Body of pancreas (tissue), 4 donors: ENCODE results near the gene EMILIN3. TPM values are rescaled to one million over a fixed set of nuclear protein-coding genes. Genes with fewer than 3 reads are reported as not detected.

Experiments
- ATAC-seq: fragments of 150-250 bp; one replicate; pipeline ENCODE4 v1.9.1; 2016
- DNase-seq, 4 donors: peaks; one replicate each; pipeline ENCODE4 v3.0.0-alpha.2; 2019
- H3K27ac ChIP-seq, 4 donors: fragments of 200-600 bp; sonication (generic); 1 replicate in 3 of 4; 2 replicates in 1 of 4; pipeline versions ENCODE4 v1.5.1 to v1.6.1; 2016 to 2019; ENCODE audit warnings: mild to moderate bottlenecking in 1 of 4, mixed read lengths in 1 of 4, moderate library complexity in 1 of 4
- H3K27me3 ChIP-seq, 2 donors: fragments of 200-600 bp; sonication (generic); one replicate each; pipeline ENCODE4 v1.6.0; 2016; ENCODE audit warnings: mild to moderate bottlenecking in 1 of 2
- H3K36me3 ChIP-seq, 2 donors: fragments of 200-600 bp; sonication (generic); replicated peaks in 1 of 2; 2 replicates each; pipeline ENCODE4 v1.5.1; 2016; ENCODE audit warnings: low read depth in 2 of 2; ENCODE audit not compliant: insufficient read depth in 1 of 2
- H3K4me1 ChIP-seq: fragments of 200-600 bp; sonication (generic); one replicate; pipeline ENCODE4 v1.6.0; 2016
- H3K4me3 ChIP-seq, 2 donors: fragments of 200-600 bp; sonication (generic); 1 replicate in 1 of 2; 2 replicates in 1 of 2; pipeline ENCODE4 v1.5.1; 2016 to 2019
- H3K9me3 ChIP-seq, 3 donors: fragments of 200-600 bp; sonication (generic); 1 replicate in 2 of 3; 2 replicates in 1 of 3; pipeline ENCODE4 v1.5.1; 2016
- CTCF ChIP-seq, 7 experiments: fragments of 450-650 bp in 4 of 7; fragments of 200-600 bp in 3 of 7; sonication (generic) in 3 of 7; IDR thresholded peaks; one replicate each; pipeline ENCODE4 v1.5.1; 2016 to 2019; ENCODE audit warnings: antibody characterized with exemption in 7 of 7
- POLR2A ChIP-seq, 3 donors: fragments of 450-650 bp; IDR thresholded peaks; one replicate each; pipeline ENCODE4 v1.6.1; 2016; ENCODE audit warnings: antibody characterized with exemption in 3 of 3, mild to moderate bottlenecking in 2 of 3
- WGBS, 2 donors: methylation state at CpG; one replicate each; pipeline ENCODE4 v1.1.5; 2017; 5-methylcytosine and 5-hydroxymethylcytosine counted together
- intact Hi-C: fragments of 100-400 bp; cut with DNase I; formaldehyde crosslinking; loops from one replicate; pipeline ENCODE4 v1.15.1; 2023
- total RNA-seq, 2 donors: library from RNA; depleted of rRNA; stranded (reverse); fragments of >200 nt; gene quantifications; one replicate each; pipeline ENCODE4 v1.1.0, GENCODE V29; 2016

EMILIN3 gene
- total RNA-seq, 2 donors from 2014 or later, result 0.26 TPM; not detected in 1

GRCh38 chr20:41330343-41330720 is 36.3 kb downstream of the EMILIN3 start:
- peaks cover 12% of the 10 kb centered on the region for H3K4me1 ChIP-seq
- no peak for TF ChIP-seq CTCF (IDR thresholded peaks at IDR 0.05)
- no peak for TF ChIP-seq POLR2A (IDR thresholded peaks at IDR 0.05)
- no peak overlapping the region for H3K27ac ChIP-seq
- WGBS, 2 donors, result 72 to 95% methylated on average over 5 of the region's 5 CpGs
- intact Hi-C loops, result no loop called here
- DNase-seq, result no peak
- H3K9me3 ChIP-seq, result no peaks in the 10 kb centered on the region
- H3K4me3 ChIP-seq, result no peak overlapping the region
- no peaks in the 10 kb centered on the region for H3K27me3 ChIP-seq
- H3K36me3 ChIP-seq, result no peaks in the 10 kb centered on the region
- ATAC-seq, result no peak

- 48 to 49% methylated on average over 14 of the region's 14 CpGs for WGBS, 2 donors
- no peaks in the 10 kb centered on the region for H3K9me3 ChIP-seq
- intact Hi-C loops, result no loop called here
- peaks cover 5% of the 10 kb centered on the region for H3K4me1 ChIP-seq
- H3K4me3 ChIP-seq, result no peak overlapping the region
- no peaks in the 10 kb centered on the region for H3K36me3 ChIP-seq
- no peaks in the 10 kb centered on the region for H3K27me3 ChIP-seq
- TF ChIP-seq CTCF (IDR thresholded peaks at IDR 0.05) (no peak), POLR2A (IDR thresholded peaks at IDR 0.05) (peak in 1 of 3 donors; percentile 18)
- H3K27ac ChIP-seq, result peak overlapping the region in 2 of 4 donors; percentile 51 to 56
- DNase-seq (peak in 3 of 4 donors; percentile 44 to 70 (median 55)), ATAC-seq (peak; percentile 89)
These were observed 36.9 kb downstream of the EMILIN3 start for GRCh38 chr20:41329435-41330342.

GRCh38 chr20:41327178-41327577 is 39.4 kb downstream of the EMILIN3 start:
- Histone ChIP-seq H3K36me3 (no peaks in the 10 kb centered on the region), H3K4me3 (no peak overlapping the region), H3K4me1 (no peaks in the 10 kb centered on the region), H3K27ac (no peak overlapping the region), H3K27me3 (no peaks in the 10 kb centered on the region), H3K9me3 (no peaks in the 10 kb centered on the region)
- ATAC-seq (no peak), DNase-seq (no peak)
- TF ChIP-seq CTCF (IDR thresholded peaks at IDR 0.05) (no peak), POLR2A (IDR thresholded peaks at IDR 0.05) (no peak)
- WGBS, 2 donors, result 72 to 77% methylated on average over 5 of the region's 5 CpGs
- intact Hi-C loops, result no loop called here

GRCh38 chr20:41320976-41321375 is 45.6 kb downstream of the EMILIN3 start:
- Histone ChIP-seq H3K36me3 (no peaks in the 10 kb centered on the region), H3K27ac (no peak overlapping the region), H3K4me1 (peaks cover 18% of the 10 kb centered on the region), H3K4me3 (no peak overlapping the region), H3K27me3 (no peaks in the 10 kb centered on the region), H3K9me3 (no peaks in the 10 kb centered on the region)
- 68 to 88% methylated on average over 1 of the region's 1 CpG for WGBS, 2 donors
- DNase-seq, result no peak
- no peak for ATAC-seq
- TF ChIP-seq CTCF (IDR thresholded peaks at IDR 0.05) (no peak), POLR2A (IDR thresholded peaks at IDR 0.05) (no peak)
- intact Hi-C loops, result no loop called here

GRCh38 chr20:41320441-41320840 is 46.2 kb downstream of the EMILIN3 start:
- ATAC-seq (no peak), DNase-seq (no peak)
- no peaks in the 10 kb centered on the region for H3K27me3 ChIP-seq
- H3K9me3 ChIP-seq, result no peaks in the 10 kb centered on the region
- H3K4me3 ChIP-seq, result no peak overlapping the region
- no peak for TF ChIP-seq POLR2A (IDR thresholded peaks at IDR 0.05)
- TF ChIP-seq CTCF (IDR thresholded peaks at IDR 0.05), result no peak
- H3K27ac ChIP-seq, result no peak overlapping the region
- peaks cover 21% of the 10 kb centered on the region for H3K4me1 ChIP-seq
- no peaks in the 10 kb centered on the region for H3K36me3 ChIP-seq
- intact Hi-C loops, result no loop called here
